ENCODE data around the gene MAGI2.

MAGI2 gene

GRCh38 chr7:79453558-79454360 lies at the start of gene MAGI2:
TSS of gene MAGI2 (minus strand) at chr7:79453667. CDS start at chr7:79453320, 347 bp downstream.
- FAIRE-seq, result no peak

- no peak for FAIRE-seq
These were observed 48.7 kb upstream of the MAGI2 start for GRCh38 chr7:79502151-79502550.

DNA sequence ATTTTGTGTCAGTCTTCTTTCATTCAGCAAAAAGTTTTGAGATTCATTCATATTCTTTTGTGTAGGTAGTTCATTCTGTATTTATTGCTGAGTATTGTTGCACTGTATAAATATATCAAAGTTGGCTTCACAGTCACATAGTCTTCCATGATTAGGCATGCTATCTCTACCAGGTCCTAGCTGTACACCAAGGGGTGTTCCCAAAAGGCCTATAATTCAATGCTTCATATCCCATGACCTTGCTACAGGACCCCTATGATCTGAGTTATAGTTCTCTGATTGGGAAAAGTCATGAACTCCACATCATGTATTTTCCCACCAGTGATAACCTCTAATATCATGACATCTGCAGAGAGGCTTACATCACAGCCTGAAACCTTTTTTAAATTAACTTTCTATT lies 47.3 kb upstream of the MAGI2 start:
- no peak for FAIRE-seq

- FAIRE-seq, result no peak
These were observed 44.3 kb upstream of the MAGI2 start for GRCh38 chr7:79497728-79498127.

DNA sequence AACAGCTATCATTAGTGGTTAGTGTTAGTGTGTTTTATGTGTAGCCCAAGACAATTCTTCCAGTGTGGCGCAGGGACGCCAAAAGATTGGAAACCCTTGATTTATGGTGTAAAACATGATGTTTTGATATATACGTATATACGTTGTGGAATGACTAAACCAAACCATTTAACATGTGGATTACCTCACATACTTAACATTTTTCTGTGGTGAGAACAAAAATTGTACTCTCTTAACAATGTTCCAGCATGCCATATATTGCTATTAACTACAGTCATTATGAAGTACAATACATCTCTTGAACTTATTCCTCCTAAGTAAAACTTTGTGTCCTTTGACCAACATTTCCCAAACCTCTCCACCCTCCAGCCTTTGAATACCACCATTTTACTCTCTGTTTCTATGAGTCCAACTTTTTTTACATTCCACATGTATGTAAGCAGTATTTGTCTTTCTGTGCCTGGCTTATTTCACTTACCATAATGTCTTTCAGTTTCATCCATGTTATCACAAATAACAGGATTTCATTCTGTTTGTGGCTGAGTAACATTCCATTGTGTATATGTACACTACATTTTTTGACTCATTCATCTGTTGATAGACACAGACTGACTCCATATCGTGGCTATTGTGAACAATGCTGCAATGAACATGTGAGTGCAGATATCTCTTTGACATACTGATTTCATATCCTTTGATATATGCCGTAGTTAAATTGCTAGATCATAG lies 42.2 kb upstream of the MAGI2 start:
- no peak for FAIRE-seq

- no peak for FAIRE-seq
These were observed 40.6 kb upstream of the MAGI2 start for GRCh38 chr7:79494046-79494445.

GRCh38 chr7:79489371-79489770 lies 35.9 kb upstream of the MAGI2 start:
- no peak for FAIRE-seq

GRCh38 chr7:79478386-79478785 lies 24.9 kb upstream of the MAGI2 start:
- FAIRE-seq, result no peak

DNA sequence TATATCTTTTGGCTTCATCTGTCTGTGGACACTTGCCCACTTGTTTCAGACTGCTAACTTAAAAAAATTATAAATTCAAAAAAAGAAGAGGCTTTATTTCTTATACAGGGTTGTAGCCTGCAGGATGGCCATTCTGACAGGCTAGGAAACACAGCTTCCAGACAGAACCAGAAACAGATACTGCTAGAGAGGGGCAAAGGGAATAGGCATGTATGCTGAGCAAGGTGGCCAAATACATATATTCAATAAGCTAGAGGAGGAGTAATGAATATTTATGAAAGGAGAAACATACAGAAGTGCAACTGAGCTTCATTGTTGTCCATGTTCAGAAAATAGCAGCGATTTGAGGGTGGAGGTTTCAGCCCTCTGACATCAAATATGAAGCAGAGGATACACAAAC lies 22.0 kb upstream of the MAGI2 start:
- FAIRE-seq, result no peak

- FAIRE-seq, result no peak
These were observed 18.2 kb upstream of the MAGI2 start for GRCh38 chr7:79471699-79472098.

- FAIRE-seq, result no peak
These were observed 17.8 kb upstream of the MAGI2 start for GRCh38 chr7:79471283-79471682.

DNA sequence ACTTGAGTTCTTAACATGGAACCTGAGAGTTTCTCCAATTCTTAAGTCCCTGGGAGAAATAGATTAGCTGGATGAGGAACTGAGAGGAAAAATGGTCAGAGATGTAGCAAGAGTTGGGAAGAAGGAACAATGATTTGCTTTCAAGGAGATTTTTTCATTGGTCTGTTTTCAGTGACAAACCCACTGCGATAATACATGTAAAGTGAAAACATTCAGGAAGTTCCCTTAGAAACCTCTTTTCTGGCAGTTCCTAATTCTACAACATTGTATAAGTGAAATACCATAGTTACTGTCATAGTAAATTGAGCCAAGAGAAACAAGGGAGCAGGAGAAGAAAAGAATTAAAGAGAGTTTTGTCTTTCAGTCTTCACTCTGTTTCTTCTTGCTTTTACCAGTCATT lies 12.1 kb upstream of the MAGI2 start:
- no peak for FAIRE-seq

- no peak for FAIRE-seq
These were observed 10.6 kb upstream of the MAGI2 start for GRCh38 chr7:79464051-79464450.

GRCh38 chr7:79462390-79462789 lies 8.9 kb upstream of the MAGI2 start:
- FAIRE-seq, result no peak

DNA sequence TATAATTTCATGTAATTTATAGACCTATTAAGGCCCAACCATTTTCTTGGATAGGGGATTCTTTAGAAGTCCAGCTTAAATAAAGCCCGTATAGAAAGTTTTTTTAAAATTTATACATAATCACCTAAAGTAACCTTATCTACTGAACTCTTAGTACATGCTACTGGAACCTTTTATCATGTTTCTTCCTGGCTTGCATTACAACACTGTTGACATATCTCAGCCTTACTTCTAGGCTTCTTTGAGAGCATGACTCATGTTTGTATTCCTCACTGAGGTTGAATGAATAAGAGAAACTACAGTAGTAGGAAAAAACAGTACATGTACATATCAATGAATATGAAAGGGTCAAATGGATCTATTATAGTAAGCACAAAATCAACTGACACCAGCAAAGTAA lies 8.2 kb upstream of the MAGI2 start:
- no peak for FAIRE-seq

- FAIRE-seq, result no peak
These were observed 5.9 kb upstream of the MAGI2 start for GRCh38 chr7:79459381-79459780.

DNA sequence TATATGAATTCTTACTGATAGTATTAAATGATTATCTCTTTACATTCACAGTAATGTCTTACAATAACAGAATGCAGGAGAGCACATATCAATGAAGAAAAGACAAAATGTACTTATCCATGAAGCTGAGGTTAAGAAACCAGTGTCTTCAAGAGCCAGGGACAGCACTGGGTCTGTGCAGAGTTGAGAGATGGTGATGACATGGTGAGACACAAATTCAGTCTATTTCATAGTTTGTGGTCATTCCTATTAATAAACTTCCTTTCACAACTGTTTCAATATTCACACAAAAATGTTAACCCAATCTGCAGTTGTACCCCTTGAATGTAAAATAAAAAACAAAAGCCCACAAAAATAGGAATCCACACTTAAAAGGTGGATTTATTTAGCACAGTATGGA lies 5.3 kb upstream of the MAGI2 start:
- FAIRE-seq, result no peak

GRCh38 chr7:79455173-79455790 lies 1.8 kb upstream of the MAGI2 start:
- FAIRE-seq, result no peak

DNA sequence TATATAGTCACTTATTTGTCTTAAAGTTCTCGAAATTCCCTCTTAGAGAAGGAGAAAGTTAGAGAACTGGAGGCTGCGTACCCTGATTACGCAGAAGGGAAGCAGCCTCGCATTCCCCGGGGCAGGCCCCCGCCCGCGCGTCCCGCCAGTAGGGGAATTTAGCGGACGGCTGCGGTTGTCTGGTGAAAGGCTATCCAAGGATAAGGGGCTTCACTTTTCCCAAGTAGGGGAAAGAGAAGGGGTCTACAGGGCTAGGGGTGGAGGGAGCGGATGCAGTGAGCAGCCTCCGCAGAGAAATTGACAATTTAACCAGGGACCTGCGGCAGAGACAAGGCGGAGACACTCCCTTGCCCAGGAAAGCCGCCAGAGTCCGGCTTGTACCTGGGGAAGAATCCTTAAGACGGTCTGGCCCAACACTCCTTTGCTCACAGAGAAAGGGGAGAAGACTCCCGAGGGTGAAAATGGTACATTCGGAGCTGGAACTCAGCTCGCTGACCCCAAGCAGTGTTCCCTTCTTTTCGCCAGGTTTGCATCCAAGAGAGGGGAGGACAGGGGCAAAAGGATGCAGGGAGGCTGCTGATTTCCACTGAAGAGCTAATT lies 994 bp upstream of the MAGI2 start:
- no peak for FAIRE-seq

DNA sequence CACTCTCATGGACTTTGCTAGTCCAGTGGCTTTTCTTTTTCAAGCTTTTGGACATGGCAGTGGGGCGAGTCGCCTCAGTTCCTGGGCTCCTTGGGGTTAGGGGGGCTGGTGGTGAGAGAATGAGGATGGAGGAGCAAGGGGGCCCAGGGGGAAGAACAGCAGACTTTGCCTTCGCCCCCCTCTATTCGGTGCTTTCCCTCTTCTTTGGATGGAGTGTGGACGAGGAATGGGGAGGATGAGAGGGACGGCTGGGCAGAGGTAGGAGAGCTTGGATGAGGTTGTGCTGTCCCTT lies 255 bp downstream of the MAGI2 start:
- FAIRE-seq, result no peak

DNA sequence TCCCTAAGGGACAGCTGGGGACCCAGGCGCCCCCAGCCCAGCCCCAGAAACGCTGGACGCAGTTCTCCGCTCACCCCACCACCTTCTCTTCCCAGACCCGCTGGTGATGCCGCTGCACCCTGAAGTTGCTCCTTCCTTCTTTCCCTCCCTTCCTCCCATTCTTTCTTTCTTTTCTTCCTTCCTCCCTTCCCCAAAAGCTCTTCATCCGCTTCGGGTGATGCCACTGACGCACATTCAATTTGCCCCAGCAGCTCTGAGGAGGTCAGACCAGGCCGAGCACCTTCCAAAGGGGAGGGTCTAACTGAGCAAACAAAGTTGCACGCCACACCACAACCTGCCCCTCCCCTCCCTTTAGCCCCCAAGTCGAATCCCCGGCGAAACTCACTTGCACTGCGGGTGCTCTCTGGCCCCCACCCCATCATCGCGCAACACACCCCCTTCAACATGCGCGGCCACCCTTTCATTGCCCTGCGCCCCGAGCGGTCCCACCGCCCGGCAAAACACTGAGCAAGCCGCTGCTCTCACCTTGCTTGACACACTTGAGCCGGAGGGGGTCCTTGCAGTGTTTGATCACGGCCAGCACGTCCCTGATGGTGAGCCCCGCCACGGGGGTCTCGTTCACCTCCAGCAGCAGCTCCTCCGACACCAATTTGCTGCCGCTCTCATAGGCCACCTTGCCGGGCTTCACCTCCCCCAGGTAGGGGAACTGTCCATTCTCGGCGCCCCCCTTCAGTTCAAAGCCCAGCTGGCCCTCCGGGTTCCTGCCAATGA lies 787 bp downstream of the MAGI2 start:
- no peak for FAIRE-seq

DNA sequence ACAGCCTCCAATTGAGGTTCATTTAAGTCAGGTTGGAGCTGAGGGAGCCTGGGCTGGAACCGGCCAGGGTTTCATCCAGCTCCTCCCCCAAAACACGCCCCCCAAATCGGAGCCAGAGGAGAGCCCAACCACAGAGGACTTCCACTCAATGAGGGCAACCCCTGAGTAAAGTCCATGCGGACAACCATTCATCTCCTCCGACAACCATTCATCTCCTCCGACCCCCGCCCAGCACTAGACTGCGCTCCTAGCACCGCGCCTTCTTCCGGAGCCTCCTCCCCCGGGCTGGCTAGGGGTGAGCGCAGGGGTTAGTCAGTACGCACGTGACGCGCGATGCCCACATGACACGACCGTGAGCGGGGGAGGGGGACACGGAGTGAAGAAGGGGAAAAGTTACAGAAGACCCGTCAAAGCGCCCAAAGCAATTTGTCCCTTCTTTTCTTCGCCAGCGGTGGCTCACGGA lies 1.4 kb downstream of the MAGI2 start:
- no peak for FAIRE-seq

DNA sequence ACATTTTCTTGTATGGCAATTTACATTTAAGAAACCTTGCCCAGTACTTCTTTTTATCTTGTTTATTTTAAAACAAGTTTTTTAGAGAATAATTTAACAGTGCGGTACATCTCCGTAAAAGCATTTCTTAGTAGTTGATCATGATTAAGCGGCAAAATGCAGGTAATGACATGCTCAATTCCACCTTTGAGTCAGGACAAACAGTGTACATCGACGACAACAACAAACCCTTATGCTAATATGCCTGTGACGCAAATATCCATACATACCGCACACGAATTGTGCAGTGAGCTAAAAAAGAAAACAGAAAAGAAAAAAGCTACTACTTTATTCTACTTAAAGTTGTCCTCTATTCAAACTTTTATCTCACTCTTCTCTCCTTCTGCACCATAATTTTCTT lies 1.9 kb downstream of the MAGI2 start:
- no peak for FAIRE-seq
